Measurements from ENCODE around the gene MYOM1. TPM values are rescaled to one million over a fixed set of nuclear protein-coding genes. Genes with fewer than 3 reads are reported as not detected.

MYOM1 gene
- polyA plus RNA-seq (2014; cell fraction: cytosol; rRNA removed): 0.05 TPM in 2 replicates
- polyA plus RNA-seq (2014; cell fraction: nucleus; rRNA removed): 0.12 and 0.25 TPM in 2 replicates

DNA sequence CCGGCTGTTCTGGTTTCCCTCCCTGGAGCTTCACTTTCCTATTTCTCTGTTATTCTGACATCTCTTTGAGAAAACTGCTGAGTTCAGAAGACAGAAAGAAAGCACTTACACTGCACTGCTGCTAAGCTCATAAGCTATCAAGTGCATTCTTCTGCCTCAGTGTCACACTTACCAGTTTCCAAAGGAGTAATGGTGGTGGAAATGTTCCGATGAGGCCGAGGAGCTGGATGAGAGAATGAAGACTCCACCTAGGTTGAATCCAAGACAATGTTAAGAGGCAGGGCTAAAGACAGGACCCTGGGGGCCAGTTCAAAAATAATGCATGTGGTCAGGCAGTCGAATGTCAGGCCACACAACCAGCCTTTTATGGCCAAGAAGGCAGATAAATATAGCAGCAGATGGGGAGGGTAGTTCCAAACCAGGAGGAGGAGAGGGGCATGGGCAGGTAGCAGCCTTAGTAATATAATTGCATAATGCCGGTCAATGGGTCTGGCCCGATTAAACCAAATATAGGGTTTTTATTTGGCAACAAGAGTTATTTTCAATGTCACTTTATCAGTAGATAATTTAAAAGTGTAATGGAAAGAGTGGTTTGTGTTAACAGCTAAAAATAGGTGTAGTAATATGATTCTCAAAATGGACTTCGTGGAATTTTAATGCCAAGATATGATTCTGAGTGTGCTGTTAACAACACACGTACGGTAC, at the start of gene MYOM1:
Gene MYOM1, minus strand, starts transcription at position 338 of the 705 bp plus-strand sequence. CDS start 4,745 bp downstream, outside the sequence.
- DNase-seq (ENCODE audit: low spot score): no peak

DNA sequence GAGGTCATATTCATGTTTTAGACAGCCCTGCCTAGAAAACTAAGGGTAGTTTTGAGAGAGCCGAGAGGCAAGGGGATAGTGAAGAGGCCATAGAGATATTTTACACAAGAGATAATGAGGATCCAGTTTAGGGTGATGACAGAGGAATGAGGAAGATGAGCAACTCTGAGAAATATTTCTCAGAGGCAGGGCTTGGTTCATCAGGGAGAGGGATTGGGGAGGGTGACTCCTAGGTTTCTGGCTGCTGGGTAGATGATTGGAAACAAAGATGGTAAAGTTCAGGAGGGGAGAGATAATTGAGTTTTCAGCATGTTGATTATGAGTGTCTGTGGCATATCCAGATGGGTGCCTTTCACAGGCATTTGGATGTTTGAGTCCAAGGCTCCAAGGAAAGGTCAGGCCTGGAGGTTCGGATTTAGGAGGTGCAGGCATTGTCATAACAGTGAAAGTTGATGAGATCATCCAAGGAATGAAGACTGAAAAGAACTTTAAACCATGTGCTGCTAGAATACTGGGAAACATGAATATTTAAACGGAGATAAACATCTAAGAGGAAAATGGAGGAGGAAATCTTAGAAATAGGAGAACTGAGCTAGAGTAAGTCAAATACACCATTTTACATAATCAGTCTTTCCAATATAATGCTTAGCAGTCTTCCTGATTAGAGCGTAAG, 49.6 kb upstream of the MYOM1 start:
- peak; percentile 27 for DNase-seq (ENCODE audit: low spot score)

- DNase-seq (ENCODE audit: low spot score): no peak
Observed at GRCh38 chr18:3268306-3268705, 48.5 kb upstream of the MYOM1 start.

DNA sequence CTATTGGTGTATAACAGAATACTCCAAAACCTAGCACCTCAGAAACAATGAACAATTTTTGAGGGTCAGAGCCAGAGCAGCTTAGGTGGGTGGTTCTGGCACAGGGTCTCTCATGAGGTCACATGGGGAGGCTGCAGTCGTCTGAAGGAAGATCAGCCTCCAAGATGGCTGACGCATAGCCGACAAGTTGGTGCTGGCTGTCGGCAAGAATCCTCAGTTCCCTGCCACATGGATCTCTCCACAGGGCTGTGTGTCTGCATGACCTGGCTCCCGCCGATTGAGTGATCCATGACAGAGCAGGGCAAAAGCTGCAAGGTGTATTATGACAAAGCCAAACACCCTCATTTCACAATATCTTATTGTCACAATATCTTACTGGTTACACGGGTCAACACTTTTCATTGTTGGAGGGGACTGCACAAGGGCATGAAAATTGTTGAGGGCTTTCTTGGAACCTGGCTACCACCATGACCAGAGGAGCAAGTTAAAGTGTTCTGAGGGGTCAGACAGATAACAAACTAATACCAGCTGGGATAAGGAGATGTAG, 46.4 kb upstream of the MYOM1 start:
- no peak for DNase-seq (ENCODE audit: low spot score)

DNA sequence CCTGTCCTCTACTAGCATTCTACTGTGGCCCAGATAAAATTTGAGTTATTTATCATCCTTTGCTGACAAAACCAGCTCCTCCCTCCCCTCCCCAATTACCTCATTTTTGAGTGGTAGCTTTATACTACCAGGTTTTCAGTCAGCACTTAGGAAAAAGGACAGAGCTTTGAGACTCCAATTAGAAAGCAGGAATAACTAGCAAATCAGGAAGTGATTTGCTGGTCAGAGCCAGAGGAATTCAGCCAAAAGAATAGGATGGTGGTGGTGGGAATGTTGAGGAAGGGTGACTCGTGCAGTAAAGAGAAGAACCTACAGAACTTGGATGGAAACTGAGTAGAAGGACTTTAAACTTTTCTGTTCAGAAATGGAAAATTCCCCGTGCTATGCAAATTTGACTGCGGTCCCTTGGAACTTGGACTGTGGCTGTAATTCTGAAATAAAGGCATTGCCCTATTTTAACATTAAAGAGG, 45.8 kb upstream of the MYOM1 start:
- no peak for DNase-seq (ENCODE audit: low spot score)

DNA sequence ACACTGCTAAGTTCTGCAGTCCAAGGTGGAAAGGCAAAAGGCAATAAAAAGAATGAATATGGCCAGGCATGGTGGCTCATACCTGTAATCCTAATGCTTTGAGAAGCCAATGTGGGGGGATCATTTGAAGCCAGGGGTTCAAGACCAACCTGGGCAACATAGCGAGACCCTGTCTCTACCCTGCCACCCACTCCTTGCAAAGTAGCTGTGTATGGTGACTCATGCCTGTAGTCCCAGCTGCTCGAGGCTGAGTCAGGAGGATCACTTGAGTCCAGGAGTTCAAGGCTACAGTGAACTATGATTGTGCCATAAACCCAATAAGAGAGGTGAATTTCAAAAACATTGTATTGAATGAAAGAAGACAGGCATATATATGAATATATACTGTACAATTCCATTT, 44.6 kb upstream of the MYOM1 start:
- no peak for DNase-seq (ENCODE audit: low spot score)

- DNase-seq (ENCODE audit: low spot score): no peak
Observed at GRCh38 chr18:3263132-3263700, 43.4 kb upstream of the MYOM1 start.

DNA sequence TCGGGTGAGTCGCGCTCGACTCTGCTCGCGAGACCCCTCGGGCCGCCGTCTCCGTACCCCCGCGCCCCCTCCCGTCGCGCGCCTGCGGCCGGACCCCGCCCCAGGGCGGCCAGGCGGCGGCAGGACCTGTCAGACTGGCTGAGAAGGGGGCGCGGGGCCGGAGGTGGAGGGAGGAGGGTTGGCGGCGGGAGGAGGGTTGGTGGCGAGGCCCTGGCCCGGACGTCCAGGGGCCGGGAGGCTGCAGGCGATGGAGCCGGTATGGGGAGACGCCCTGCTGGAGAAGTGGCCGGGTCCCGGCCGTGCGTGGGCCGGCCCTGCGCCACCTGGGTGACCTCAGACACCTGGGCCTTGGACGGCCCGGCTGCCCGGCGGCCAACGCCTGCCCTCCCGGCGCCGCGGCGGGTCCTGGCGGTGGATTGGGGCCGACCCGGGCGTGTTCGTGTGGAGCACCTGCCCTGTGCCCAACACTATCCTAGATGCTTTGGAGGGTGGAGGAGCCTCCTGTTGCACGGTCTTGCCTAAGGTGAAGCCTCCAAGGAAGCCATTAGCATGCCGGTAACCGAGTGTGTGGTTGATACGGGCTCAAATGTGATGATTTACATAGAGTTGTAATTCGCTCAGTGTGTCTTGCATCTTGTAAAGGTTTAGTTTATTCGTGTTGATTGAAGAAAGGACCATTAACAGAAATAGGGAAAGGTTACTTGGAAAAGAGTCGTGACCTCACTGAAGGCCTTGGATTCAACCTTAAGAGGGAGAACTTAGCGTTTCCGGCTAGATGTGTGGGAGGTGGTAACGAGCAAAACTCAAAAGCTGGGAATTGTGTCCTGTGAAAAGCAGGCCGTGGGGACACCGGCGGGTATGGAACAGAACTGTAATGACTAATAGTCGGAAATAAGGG, 42.7 kb upstream of the MYOM1 start:
- no peak for DNase-seq (ENCODE audit: low spot score)

GRCh38 chr18:3261373-3262233, 41.8 kb upstream of the MYOM1 start, which contains the start of gene MYL12B:
Gene MYL12B (plus strand): TSS chr18:3262133. CDS start chr18:3272899, 10,766 bp downstream.
- peak; percentile 76 for DNase-seq (ENCODE audit: low spot score)

DNA sequence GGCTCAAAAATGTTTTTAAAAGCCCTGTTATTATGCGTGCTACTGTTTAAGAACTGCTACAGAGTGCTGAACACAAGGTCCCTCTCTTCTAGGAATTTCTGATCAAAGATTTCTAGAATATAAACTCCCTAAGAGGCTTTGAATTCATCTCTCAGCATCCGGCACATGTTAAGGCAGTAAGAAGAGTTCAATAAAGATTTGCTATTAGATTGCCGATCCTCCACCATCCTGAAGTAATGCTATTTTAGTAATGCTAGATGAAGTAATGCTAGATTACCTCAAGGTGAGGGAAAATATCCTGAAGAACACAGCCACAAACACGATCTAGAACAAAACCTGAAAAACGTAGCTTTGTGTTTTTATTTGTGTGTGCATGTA, 41.2 kb upstream of the MYOM1 start:
- DNase-seq (ENCODE audit: low spot score): no peak

DNA sequence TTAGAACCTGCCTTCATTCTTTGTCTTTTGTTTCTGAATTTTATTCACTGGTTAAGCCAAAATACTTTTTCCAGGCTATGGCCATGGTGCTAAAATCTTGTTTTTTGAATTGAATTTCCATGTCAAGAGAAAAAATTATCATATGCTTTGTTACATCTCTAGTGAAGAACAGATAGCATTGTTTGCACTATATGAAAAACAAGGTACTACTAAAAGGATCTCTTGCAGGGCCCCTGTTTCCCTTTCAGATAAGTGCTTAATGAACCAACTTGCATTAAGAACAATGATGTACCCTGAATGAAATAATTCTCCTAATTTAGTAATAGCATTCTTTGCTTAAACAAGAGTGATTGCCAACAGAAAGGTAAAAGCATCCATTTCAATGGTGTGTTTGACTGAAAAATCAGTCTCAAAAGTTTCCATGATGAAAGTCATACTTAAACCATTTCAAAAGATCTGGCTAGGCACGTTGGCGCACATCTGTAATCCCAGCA, 37.9 kb upstream of the MYOM1 start:
- no peak for DNase-seq (ENCODE audit: low spot score)

- no peak for DNase-seq (ENCODE audit: low spot score)
Observed at GRCh38 chr18:3256693-3257626, 37.2 kb upstream of the MYOM1 start.

- DNase-seq (ENCODE audit: low spot score): no peak
Observed at GRCh38 chr18:3255611-3256165, 35.9 kb upstream of the MYOM1 start.

- DNase-seq (ENCODE audit: low spot score): no peak
Observed at GRCh38 chr18:3254725-3255124, 35.0 kb upstream of the MYOM1 start.

GRCh38 chr18:3252843-3253242, 33.1 kb upstream of the MYOM1 start:
- no peak for DNase-seq (ENCODE audit: low spot score)

- DNase-seq (ENCODE audit: low spot score): no peak
Observed at GRCh38 chr18:3251963-3252277, 32.2 kb upstream of the MYOM1 start.

GRCh38 chr18:3251249-3251962, 31.6 kb upstream of the MYOM1 start:
- no peak for DNase-seq (ENCODE audit: low spot score)

Measured in SK-N-DZ (cell line).